ENCODE results near the gene PGAM1. TPM values are rescaled to one million over a fixed set of nuclear protein-coding genes. Genes with fewer than 3 reads are reported as not detected.

Gene PGAM1
- polyA plus RNA-seq, 1 donor from 2014 or later: 195 TPM

DNA sequence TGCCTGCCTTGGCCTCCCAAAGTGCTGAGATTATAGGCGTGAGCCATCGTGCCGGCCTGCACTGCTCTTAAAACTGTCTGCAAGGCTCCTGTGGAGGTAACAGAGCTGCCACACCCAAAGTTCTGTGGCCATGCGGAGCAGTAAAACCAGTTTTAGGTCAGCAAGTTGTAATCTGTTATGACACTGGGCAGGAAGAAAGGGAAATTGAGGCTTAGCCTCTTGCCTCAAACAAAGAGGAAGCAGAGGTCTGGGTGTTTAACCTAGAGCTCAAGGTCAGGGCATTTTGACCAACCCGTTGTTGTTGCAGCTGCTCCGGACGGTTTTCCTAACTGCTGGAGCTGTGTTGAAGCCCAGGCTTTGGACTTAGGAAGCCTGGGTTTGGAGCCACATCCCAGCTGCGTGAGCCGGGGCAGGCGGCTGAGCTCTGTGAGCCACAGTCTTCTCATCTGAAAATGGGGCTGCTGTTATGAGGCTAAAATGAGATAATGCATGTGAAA is 17.4 kb upstream of the PGAM1 start:
- H3F3A ChIP-seq (ENCODE audit: insufficient read depth, low read length, poor library complexity, severe bottlenecking): no peaks in the 10 kb centered on the region
- no peaks in the 10 kb centered on the region for H4K20me1 ChIP-seq (ENCODE audit: insufficient read depth)
- H3K4me3 ChIP-seq (ENCODE audit: low read length): no peak overlapping the region
- H3K36me3 ChIP-seq (ENCODE audit: insufficient read depth, low read length): no peaks in the 10 kb centered on the region
- no peak for TF ChIP-seq EZH2 (IDR thresholded peaks at IDR 0.05; ENCODE audit: borderline replicate concordance, insufficient read depth, low read length, poor library complexity, severe bottlenecking)
- TF ChIP-seq RAD21 (conservative IDR thresholded peaks at IDR 0.05): no peak
- TF ChIP-seq EP300 (conservative IDR thresholded peaks at IDR 0.05; ENCODE audit: poor library complexity, severe bottlenecking): no peak
- no peak for TF ChIP-seq MXI1 (conservative IDR thresholded peaks at IDR 0.05; ENCODE audit: poor library complexity, severe bottlenecking)
- no peak for TF ChIP-seq POLR2AphosphoS5 (IDR thresholded peaks at IDR 0.05)
- no peak for TF ChIP-seq TAF1 (IDR thresholded peaks at IDR 0.05; ENCODE audit: low read depth)
- TF ChIP-seq SMC3 (conservative IDR thresholded peaks at IDR 0.05; ENCODE audit: poor library complexity): no peak
- TF ChIP-seq, protein P1, sequence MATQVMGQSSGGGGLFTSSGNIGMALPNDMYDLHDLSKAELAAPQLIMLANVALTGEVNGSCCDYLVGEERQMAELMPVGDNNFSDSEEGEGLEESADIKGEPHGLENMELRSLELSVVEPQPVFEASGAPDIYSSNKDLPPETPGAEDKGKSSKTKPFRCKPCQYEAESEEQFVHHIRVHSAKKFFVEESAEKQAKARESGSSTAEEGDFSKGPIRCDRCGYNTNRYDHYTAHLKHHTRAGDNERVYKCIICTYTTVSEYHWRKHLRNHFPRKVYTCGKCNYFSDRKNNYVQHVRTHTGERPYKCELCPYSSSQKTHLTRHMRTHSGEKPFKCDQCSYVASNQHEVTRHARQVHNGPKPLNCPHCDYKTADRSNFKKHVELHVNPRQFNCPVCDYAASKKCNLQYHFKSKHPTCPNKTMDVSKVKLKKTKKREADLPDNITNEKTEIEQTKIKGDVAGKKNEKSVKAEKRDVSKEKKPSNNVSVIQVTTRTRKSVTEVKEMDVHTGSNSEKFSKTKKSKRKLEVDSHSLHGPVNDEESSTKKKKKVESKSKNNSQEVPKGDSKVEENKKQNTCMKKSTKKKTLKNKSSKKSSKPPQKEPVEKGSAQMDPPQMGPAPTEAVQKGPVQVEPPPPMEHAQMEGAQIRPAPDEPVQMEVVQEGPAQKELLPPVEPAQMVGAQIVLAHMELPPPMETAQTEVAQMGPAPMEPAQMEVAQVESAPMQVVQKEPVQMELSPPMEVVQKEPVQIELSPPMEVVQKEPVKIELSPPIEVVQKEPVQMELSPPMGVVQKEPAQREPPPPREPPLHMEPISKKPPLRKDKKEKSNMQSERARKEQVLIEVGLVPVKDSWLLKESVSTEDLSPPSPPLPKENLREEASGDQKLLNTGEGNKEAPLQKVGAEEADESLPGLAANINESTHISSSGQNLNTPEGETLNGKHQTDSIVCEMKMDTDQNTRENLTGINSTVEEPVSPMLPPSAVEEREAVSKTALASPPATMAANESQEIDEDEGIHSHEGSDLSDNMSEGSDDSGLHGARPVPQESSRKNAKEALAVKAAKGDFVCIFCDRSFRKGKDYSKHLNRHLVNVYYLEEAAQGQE (IDR thresholded peaks at IDR 0.05; ENCODE audit: borderline replicate concordance): no peak
- TF ChIP-seq, protein P2, sequence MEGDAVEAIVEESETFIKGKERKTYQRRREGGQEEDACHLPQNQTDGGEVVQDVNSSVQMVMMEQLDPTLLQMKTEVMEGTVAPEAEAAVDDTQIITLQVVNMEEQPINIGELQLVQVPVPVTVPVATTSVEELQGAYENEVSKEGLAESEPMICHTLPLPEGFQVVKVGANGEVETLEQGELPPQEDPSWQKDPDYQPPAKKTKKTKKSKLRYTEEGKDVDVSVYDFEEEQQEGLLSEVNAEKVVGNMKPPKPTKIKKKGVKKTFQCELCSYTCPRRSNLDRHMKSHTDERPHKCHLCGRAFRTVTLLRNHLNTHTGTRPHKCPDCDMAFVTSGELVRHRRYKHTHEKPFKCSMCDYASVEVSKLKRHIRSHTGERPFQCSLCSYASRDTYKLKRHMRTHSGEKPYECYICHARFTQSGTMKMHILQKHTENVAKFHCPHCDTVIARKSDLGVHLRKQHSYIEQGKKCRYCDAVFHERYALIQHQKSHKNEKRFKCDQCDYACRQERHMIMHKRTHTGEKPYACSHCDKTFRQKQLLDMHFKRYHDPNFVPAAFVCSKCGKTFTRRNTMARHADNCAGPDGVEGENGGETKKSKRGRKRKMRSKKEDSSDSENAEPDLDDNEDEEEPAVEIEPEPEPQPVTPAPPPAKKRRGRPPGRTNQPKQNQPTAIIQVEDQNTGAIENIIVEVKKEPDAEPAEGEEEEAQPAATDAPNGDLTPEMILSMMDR (IDR thresholded peaks at IDR 0.05; ENCODE audit: poor library complexity, severe bottlenecking): no peak
- H3K4me2 ChIP-seq (ENCODE audit: low read length): no peak overlapping the region
- no peaks in the 10 kb centered on the region for H3K9me3 ChIP-seq (ENCODE audit: low read length)
- H3K27me3 ChIP-seq (ENCODE audit: insufficient read depth, low read depth, low read length): no peaks in the 10 kb centered on the region
- no peaks in the 10 kb centered on the region for H3K9me2 ChIP-seq (ENCODE audit: insufficient read depth, low read length)
- H3K9ac ChIP-seq (ENCODE audit: low read length): no peak overlapping the region
- no peak overlapping the region for H2AFZ ChIP-seq (ENCODE audit: low read depth, low read length)
- H3K27ac ChIP-seq (ENCODE audit: low read length): no peak overlapping the region
- no peaks in the 10 kb centered on the region for H3K79me2 ChIP-seq (replicated peaks; ENCODE audit: insufficient read depth, low read length)

DNA sequence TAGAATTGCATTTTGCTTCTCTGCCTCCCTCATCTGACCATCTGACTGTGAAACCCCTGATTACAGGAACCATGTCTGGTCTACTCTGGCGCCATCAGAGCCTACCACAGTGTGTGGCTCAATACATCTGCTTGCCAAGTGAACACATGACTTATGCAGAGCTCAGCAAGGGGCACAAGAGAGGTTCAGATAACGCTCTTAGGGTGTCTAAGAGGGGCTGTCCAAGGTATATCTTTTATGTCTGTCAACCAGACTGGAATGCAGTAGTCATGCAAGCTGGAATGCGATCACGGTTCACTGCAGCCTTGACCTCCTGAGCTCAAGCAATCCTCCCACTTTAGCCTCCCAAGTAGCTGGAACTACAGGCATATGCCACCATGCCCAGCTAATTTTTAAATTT is 14.6 kb upstream of the PGAM1 start:
- Histone ChIP-seq H3K27ac (ENCODE audit: low read length) (no peak overlapping the region), H3K79me2 (replicated peaks; ENCODE audit: insufficient read depth, low read length) (no peaks in the 10 kb centered on the region), H3F3A (ENCODE audit: insufficient read depth, low read length, poor library complexity, severe bottlenecking) (no peaks in the 10 kb centered on the region), H3K4me2 (ENCODE audit: low read length) (no peak overlapping the region), H3K9me3 (ENCODE audit: low read length) (no peaks in the 10 kb centered on the region), H3K9me2 (ENCODE audit: insufficient read depth, low read length) (no peaks in the 10 kb centered on the region), H3K36me3 (ENCODE audit: insufficient read depth, low read length) (no peaks in the 10 kb centered on the region), H3K4me3 (ENCODE audit: low read length) (no peak overlapping the region), H3K27me3 (ENCODE audit: insufficient read depth, low read depth, low read length) (no peaks in the 10 kb centered on the region), H2AFZ (ENCODE audit: low read depth, low read length) (no peak overlapping the region), H3K9ac (ENCODE audit: low read length) (no peak overlapping the region), H4K20me1 (ENCODE audit: insufficient read depth) (no peaks in the 10 kb centered on the region)
- TF ChIP-seq SMC3 (conservative IDR thresholded peaks at IDR 0.05; ENCODE audit: poor library complexity): no peak
- no peak for TF ChIP-seq EZH2 (IDR thresholded peaks at IDR 0.05; ENCODE audit: borderline replicate concordance, insufficient read depth, low read length, poor library complexity, severe bottlenecking)
- no peak for TF ChIP-seq TAF1 (IDR thresholded peaks at IDR 0.05; ENCODE audit: low read depth)
- TF ChIP-seq POLR2AphosphoS5 (IDR thresholded peaks at IDR 0.05): no peak
- TF ChIP-seq, protein P2 (IDR thresholded peaks at IDR 0.05; ENCODE audit: poor library complexity, severe bottlenecking): no peak
- TF ChIP-seq MXI1 (conservative IDR thresholded peaks at IDR 0.05; ENCODE audit: poor library complexity, severe bottlenecking): no peak
- TF ChIP-seq, protein P1 (IDR thresholded peaks at IDR 0.05; ENCODE audit: borderline replicate concordance): no peak
- no peak for TF ChIP-seq RAD21 (conservative IDR thresholded peaks at IDR 0.05)

Measured in neural cell (in vitro differentiated cells).